GM19035 (cell line): Measurements from ENCODE around the gene EPDR1.
A peak's percentile ranks its signal among the peaks of the same experiment; 100 is the strongest.

Source experiments
- ATAC-seq: cut with Tn5 transposase; IDR thresholded peaks from one replicate; pipeline ENCODE4 v1.9.1; 2021; ENCODE audit not compliant: unreplicated experiment

EPDR1 gene

DNA sequence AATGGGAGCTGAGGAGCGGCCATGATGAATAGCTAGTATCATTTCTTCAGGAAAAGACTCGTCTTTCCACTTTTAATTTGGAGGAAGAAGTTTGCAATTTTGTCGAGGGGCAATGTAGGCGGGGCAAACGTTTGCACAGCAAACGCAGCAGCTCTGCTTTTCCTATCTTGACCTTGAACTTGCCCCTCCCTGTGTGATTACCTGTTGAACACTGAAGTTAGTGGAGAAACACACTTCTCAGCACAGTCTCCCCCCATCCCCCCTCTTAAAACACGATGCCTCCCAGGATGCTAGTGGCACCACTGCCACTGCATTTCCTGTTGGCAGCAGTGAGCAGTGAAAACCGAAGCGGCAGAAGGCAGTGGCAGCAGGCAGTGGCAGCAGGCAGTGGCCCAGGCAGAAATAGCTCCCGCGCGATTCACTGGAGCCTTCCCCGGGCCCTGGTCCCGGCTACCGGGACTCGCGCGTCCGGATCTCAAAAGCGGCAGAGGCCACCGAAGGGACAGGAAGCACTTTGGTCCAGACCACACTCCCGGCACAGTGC is at the start of gene EPDR1:
EPDR1 (plus strand) TSS at position 336 of the 544 bp plus-strand sequence. CDS start 300 bp downstream, outside the sequence.
- no peak for ATAC-seq

DNA sequence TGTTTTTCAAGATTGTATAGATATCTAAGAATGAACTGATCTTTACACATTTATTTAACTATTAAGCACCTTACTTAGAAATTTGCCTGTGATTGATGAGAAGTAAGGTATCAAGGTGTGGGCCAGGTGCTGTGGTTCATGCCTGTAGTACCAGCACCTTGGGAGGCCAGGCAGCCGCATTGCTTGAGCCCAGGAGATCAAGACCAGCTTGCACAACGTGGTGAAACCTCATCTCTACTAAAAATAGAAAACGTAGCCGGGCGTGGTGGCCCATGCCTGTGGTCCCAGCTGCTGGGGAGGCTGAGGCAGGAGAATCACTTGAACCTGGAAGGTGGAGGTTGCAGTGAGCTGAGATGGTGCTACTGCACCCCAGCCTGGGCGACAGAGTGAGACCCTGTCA is 38.4 kb upstream of the EPDR1 start:
- ATAC-seq = no peak

DNA sequence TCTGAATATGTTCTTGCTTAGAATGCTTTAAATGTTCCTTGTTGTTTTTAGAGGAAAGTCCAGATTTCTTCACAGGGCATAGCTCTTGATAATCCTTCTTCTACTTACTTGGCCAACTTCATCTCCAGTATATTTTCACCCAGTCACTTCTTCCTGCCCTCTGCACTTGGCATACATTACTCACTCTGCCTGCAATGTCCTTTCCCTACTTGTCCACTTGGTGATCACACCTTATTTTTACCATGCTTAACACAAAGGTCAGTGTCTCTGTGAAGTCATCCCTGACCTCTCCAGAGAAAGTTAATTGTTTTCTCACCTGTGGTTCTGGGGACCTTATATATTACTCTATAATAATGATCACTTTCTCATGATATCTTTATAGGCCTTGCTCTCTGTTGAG is 27.1 kb upstream of the EPDR1 start:
- ATAC-seq = no peak

DNA sequence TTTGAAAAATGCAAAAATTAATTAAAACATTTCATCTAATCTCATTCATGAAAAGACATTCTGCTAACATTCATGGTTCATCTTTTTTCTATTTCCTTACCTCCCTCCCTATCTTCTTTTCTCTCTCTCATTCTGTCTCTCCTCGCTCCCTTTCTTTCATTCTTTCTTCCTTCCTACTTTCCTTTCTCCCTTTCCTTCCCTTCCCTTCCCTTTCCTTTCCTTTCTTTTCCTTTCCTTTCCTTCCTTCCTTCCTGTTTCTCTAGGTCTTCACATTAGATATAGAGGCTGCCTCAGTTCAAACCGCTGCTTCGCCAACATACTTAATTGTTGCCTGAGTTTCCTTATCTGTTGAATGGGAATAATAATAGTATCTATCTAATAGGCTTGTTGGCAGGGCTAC is 25.8 kb upstream of the EPDR1 start:
- no peak for ATAC-seq

DNA sequence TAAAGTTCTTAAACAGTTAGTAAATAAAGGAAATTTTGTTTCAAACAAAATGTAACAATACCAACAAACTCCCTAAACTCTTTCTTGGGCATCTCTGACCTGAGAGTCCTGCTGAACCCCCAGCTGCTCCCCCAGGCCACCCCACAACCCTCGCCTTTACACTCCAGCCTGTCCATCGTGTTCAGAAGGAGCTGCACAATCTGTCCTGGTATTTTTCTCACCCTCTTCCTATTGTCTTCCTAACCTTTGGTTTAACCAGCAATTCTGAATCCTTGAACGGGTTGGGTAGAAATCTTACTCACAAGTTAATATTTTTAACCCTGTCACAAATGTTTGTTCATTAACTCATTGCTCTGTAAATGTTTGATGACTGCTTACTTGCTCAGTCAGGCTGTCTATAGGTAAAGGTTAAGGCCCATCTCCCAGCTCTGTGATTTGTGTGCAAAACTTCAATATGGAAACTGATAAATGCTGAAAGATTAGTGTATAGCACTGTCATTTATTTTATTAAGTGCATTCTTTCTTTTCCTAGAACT is 20.7 kb upstream of the EPDR1 start:
- no peak for ATAC-seq

DNA sequence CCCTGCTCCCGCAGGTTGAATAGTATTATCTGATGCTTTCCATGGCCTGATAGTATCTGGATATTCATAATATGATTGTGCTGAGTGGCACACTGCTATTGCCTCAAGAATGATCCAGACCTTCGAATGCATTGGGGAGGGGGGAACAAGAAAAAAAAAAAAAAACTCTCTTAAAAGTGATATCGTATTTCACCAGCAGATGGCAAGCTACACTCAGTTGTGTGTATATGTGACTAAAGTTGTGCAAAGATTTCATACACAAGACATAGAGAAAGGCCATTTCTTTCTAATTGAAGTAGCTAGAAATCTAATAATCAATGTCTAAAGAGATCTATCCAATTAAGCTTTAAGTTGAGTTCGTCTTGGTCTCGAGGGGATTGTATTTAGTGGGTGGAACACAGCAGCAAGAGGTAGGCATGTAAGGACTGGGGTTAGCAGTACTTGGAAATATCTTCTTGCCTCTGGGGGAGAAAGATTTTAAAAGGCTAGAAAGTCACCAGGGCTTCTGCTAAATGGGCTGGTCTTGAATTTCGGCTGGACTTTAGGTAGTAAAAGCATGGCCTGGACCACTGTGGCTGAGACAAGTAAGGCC is 19.1 kb upstream of the EPDR1 start:
- no peak for ATAC-seq

DNA sequence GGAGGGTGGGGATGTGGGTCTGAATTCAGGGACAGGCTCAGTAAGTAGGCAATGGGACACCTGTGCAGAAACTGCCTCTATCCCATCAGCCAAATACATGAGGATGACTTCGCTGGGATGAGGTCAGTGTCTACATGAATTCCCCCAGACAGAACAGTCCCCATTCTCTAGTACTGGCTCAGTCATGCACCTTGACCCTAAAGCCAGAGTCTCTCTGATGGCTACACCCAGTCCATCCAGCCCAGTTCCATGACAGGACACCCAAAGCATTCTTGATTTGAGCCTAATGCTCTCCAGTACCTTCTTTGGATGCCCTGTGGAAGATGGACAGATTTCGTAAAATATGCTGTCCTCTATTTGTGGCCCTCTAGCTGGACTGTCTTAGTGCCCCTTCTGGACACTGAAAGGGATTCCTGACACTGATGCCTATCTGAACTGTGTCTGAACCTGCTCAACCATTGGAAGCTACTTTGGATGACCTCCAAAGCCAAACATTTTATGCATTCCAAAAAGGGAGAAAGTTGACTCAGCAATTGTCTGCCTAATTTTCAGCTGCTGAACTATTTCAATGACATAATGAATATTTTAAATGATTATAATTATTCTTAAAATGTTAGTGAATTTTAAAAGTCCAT is 18.4 kb upstream of the EPDR1 start:
- no peak for ATAC-seq

DNA sequence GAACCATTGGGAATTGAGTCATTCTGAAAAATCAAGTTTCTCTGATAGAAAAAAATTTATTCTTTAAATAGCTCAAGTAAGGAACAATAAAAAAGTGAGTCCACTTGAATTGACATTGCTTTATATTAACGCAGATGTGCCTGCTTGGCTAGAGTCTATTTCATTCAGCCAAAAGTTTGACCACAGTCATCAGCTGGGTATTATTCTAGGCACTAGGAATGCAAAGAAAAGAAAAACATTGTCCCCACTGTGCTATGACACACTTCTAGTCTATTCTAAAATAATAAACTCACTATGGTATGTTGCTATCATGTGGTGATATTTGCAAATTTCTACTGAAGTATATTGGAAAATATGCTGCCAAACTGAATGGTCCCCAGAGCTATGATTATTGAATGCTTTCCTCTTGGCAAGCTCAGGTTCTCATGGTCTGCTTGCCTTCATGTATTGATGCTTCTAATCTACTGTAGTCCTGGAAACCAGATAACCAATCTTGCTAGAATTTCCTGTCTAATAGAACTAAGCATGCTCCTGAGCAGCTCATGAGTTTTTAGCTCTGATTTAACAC is 12.1 kb upstream of the EPDR1 start:
- ATAC-seq = no peak

DNA sequence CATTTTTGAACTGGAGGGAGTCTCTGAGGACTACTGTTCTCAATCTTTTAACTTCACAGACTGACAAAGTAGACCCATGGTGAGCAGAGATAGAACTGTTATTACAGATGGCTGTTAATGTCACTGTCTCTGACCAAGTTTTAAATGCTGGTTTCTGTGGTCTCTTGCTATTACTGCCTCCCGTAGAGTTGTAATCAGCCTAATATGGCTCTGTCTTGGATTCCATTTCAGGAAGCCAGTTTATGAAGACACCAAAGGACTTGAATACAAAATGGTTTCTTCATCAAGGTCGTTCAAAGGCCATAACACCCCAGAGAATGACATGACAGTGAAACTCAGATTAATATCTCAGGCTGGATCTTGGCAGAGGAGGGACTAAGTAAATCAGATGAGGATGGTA is 7.7 kb upstream of the EPDR1 start:
- ATAC-seq = no peak

DNA sequence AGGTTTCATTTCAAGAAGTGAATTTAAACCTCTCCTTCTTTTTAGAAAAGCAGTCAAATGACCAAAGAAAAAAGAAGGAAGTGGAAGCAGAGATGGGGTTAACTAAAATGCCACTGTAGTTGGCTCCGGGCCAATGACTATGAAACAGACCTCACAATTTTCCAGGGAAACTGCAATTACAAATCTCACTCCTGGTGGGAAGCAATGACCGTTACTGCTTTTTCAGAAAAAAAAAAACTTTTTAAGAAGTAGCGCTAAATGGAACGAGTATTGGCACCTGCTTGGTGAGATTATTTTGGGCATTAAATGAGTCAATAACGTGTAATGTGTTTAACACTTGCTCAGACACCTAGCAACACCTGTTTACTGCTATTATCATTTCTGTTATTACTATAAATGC is 5.0 kb upstream of the EPDR1 start:
- ATAC-seq = no peak

DNA sequence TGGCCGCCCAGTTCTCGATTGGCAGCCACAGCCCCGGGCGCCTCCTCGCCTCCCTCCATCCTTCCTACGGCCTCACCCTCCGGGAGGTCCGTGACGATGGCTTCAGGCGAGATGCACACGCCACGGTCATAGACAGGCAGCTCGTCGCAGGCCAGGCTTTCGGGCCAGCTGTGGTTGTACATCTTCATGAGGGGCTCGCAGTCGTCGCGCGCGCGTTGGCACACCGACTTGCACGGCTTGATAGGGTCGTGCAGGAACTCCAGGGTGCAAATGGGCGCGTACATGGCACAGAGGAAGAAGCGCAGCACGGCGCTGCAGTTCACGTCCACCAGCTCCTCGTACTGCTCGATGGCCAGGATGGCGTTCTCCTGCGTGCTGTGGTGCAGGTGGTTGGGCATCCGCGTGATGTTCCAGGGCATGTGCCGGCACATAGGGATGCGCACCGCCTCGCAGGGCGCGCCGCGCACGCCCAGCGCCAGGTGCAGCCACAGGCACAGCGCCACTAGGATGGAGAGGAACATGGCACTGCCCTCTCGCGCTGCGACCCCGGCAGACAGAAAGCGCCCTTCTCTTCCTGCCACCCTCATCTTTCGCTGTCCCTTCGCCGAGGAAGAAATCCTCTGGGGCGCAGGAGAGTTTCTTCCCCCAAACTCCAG is 4.3 kb upstream of the EPDR1 start:
- ATAC-seq = no peak

DNA sequence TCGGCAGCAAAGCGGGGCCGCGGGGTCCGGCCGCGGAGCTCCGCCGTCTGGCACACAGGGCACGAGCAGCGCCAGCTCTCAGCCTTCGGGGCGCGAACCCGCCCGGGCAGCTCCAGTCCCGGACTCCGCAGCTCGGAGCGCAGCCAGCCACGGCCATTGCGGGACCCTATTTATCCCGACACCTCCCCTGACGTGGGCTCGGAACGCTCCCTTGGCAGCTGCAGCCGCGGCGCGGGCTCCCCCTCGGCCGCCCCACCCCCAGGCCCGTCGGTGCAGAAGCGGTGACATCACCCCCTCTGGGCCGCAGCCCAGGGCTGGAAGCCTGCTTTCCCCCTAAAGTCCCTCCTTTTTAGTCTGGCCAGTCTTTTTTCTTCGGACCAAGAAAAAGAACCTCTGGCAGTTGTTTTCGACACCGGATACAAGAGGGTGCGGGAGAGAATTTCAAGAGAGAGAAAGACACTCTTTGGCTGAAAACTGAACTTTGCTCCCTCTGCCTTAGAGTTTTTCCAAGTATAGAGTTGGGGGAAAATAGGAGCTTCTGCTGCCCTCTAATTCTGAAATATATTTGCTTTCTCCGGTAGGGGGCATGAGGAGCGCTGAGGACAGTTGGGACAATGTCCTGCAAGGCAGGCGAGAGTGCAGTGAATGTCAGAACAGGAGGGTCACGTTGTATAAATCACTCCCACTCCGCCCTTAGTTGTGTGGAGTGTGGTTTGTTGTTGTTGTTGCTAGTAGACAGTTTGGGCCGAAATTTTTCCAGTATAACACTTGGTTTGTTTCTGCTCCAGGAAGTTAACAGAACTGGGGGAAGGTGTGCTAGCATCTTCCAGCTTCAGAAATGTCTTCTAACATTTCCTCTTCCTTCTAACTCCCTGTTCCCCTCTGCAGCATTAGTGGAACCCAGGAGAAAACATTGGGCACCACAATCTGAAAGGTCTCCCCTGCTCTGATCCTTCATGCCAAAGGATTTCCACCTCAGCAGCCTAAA is 3.5 kb upstream of the EPDR1 start, which contains the start of gene SFRP4:
SFRP4 (minus strand) TSS at position 145 of the 988 bp plus-strand sequence. CDS start 280 bp downstream, outside the sequence.
- ATAC-seq = peak; percentile 39

DNA sequence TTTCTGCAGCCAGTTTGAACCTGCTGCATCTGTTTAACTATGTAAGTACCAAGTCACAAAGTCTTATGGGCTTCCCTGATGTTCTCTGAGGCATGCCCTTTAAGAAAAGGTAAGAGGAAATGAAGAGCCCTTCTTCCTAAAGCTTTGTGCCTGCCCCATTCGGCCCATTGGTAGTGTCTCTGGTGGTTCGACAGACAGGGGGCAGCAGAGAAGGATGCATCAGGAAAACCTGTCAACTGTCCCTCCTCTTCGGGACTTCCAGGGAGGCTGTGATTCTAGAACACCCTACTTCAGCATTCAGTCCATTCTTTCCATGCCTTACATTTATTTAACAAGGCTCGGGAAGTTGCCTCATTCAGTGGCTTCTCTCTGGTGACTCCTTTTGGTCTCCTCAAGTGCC is 1.9 kb upstream of the EPDR1 start:
- no peak for ATAC-seq

DNA sequence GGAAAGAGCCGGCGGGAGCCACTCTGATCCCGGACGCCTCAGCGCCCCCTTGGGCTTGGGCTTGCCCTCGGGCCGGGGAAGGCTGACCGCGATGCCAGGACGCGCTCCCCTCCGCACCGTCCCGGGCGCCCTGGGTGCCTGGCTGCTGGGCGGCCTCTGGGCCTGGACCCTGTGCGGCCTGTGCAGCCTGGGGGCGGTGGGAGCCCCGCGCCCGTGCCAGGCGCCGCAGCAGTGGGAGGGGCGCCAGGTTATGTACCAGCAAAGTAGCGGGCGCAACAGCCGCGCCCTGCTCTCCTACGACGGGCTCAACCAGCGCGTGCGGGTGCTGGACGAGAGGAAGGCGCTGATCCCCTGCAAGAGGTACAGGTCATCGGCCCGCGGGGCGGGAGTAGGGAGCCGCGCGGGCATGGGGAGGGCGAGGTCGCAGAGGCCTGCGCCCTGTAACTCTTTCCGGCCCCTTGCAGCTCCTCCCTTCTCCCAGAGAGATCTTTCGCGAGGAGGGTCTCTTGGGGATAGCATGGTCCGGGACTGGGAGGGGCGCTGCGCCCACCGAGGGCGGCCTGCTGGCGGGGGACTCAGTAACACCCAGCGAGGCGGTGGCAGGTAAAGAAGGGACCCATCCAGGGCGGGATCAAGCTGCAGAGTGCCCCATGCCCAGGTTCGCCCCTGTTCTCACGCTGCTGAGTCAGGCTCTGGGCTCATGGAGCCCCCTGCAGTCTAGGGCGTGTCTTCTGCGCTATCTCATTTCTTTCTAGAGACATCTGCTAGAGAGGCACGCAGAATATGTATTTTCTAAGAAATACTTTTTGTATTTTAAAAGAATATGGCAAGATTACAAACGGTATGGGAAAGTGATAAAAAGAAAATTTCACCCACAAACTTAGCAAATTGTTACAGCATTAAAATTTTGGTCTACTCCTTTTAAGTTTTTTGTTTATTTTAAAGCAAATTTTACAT is 687 bp downstream of the EPDR1 start:
- no peak for ATAC-seq

DNA sequence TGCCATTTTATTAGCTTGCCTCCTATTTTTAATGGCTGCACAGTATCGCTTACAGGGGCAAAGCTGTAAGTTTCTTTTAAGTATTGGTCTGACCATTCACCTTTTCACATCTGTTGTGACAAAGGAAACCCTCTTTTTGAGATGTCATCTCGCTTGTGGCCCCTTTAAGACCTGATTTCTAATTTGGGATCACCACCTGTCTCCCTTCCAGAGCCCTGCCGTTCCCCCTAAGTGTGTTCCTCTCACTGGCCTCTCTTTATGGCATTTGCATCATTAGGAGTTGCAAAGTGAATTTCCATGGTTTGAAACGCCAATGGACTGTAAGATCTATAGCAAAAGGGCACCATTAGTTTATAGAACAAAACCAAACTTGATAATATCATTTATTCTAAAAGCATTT is 1.4 kb downstream of the EPDR1 start:
- no peak for ATAC-seq

DNA sequence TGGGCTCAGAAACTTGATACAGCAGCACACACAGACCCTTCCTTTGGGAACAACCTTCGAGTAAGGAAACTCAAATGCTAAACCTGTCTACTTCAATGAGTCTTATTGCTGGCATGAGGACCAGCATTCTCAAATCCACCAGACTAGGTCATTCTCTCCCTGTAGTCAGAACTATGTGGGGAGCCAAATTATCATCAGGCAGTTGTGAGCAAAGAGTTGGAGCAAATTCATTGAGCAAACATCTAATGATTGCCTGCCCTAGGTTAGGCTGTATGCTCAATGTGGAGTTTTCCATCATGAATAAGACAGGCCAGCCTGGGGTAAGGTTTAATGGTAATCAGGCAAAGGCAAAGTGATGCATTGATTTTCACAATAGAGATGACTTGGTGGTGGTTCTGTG is 3.6 kb downstream of the EPDR1 start:
- no peak for ATAC-seq

DNA sequence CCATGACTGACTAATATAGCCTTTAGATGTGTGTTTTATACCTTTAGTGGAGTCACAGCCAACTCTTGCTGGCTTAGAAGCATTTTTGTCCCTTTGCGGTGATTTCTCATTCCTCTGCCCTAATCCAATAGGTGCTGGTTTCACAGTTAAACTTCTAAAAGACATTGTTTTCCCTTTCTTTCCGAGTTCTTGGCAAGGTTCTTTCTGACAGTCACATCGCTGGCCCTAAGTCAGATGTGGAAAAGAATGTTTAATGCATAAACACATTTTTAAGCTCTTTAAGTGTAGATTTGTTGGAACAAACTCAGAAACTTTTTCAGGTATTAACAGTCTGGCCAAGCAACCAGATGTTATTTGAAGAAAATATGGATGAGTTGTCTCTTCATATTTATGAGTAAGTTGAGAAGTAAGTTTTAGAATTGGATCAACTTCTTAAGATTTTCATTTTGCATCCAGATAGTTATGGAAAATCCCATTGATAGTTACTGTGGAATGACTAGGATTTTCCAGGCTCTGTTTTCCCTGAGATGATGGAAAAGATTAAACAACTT is 4.1 kb downstream of the EPDR1 start:
- no peak for ATAC-seq

DNA sequence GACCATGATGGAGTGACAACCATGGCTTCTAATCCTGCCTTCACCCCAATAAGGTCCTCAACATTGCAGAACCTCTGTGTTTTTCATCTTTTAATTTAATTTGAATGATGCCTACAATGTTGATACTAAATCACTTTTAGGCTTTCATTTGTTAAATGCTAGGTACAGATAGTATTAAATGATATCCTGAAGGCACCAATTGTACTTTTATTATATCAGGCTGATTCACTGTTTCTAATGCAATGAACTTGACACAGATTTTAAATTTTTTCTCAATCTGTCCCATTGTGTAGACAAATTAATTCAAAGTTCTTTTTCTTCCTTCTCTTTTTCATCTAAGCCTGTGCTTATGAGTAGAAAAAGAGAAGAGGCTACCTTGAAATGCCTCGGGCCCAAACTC is 5.2 kb downstream of the EPDR1 start:
- ATAC-seq = no peak
